NCI-H2171 treated with DMSO at 0.1 percent for 48 hours (cell line): Measurements from ENCODE around the gene RASGRF1.
"Not testable (repeated sequence)": the region's sequence is repeated elsewhere in the genome, so short reads cannot be mapped to it uniquely, and the experiment has no call there.

Experiments used
- DNase-seq: peaks from one replicate; lab custom pipeline; 2025; lab: John Stamatoyannopoulos, UW

Gene RASGRF1

GRCh38 chr15:79006071-79006470, 84.5 kb downstream of the RASGRF1 start:
- DNase-seq, result no peak

DNA sequence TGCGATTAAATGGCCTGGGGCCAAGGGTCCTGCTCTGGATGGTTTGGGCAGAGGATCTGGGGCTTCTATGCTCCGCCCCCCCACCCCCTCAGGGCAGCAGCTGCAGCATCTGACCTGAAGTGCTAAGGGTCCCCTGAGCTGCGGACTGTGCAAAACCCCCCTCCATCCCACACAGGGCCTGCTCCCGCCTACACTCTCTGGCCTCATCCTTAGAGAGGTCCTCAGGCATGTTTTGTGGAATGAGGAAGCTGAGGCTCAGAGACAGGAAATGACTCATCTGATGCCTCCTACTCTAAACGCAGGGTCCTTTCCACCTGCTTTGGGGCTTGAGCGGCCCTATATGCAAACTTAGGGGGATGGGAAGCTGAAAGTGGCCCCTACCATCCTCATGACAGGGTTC, 86.2 kb downstream of the RASGRF1 start:
- DNase-seq, result no peak

- no peak for DNase-seq
Measured at GRCh38 chr15:79003896-79004295, 86.7 kb downstream of the RASGRF1 start.

DNA sequence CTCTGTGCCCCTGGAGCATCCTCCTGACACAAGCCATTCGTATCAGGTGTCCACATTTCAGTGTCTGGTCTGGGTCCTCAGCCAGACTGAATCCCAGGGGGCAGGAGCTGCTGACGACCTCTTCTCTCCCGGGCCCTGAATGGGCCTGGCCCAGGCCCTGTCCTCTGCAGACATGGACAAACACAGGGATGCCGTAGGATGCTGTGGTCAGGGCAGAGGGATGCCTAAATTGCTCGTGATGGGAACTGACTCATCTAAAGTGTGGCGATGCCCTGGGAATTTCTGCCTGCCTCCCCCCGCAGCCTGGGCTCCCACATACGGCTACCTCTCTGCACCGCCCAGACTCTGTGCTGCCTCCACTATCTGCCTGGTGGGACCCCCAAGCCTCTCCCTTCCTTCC, 87.3 kb downstream of the RASGRF1 start:
- no peak for DNase-seq

- no peak for DNase-seq
Measured at GRCh38 chr15:79002581-79002980, 88.0 kb downstream of the RASGRF1 start.

DNA sequence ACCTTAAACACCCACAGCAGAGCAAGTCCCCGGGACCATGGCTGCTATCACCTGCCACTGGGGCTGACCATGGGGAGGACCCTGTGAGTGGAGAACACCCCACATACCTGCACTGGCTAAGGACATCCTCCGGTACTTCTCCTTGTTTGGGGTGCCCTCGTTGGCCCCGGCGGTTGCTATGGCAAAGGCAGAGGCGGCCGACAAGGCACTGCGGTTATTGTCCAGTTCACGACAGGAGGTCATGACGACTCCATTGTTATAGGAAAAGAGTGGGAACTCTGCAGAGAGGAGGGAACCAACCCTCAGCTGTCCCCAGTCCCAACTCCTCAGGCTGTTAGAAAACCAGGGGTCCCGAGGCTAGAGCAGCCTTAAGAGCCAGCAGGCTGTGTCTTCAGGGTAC, 90.9 kb downstream of the RASGRF1 start:
- no peak for DNase-seq

GRCh38 chr15:78998526-78998925, 92.1 kb downstream of the RASGRF1 start:
- no peak for DNase-seq

GRCh38 chr15:78997981-78998499, 92.5 kb downstream of the RASGRF1 start:
- DNase-seq, result no peak

DNA sequence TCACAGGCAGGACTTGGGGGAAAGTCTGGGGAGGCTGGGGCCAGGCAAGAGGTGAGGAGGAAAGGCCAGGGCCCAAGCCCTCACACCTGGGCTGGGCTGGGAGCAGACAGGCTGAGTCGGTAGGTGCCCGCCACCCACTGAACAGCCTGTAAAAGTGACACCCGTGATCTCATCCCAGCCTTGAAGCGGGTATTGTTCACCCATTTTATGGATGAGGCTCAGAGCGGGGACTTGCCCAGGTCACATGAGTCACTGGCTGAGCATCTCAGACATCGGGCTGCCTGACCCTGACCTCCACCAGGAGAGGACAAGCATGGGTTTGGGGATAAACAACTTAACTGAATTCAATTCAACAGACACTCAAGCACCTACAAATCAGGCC, 93.7 kb downstream of the RASGRF1 start:
- no peak for DNase-seq

DNA sequence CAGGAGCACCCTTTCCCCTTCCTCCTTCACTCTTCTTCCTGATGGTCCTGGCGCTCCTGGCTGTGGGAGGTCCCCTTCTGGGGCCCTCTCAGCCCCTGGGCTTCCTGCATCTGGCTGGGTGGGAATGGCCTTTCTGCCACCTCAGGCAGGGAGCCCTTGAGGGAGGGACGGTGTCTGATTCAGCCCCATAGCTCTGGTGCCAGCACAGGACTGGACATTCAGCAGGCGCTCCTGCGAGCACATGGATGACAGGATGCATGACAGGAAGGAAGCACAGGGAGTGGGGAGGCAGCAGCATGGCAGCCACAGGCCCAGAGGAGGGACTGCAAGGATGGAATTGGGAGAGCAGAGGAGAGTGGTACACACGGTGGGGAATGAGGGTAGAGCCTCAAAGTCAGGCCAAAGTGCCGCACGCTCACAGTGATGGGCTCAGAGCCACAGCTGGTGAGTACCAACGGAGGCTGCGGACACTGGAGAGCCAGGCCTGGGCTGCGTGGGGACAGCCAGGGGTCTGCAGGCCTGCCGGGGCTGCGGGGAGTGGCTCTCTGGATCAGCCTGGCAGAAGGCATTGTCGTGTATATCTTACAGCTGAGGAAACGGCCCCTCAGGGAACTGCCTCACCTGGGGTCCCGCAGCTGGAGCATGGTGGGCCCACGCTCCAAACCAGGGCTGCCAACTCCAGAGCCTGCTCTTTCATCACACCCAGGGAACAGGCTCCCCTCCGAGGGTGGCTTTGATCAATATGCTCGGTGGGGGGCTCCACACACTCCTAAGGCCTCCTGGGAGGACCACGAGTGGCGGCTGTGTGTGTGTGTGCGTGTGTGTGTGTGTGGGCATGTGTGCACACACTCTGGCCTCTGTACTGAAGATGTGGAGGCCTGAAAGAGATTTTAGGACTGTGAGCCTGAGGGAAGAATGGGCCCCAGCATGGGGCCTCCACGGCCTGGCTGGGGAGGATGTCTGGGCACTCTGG, 94.4 kb downstream of the RASGRF1 start:
- no peak for DNase-seq

GRCh38 chr15:78995161-78995560, 95.4 kb downstream of the RASGRF1 start:
- DNase-seq, result not testable (repeated sequence)

- DNase-seq, result no peak
Measured at GRCh38 chr15:78993931-78994530, 96.5 kb downstream of the RASGRF1 start.

- no peak for DNase-seq
Measured at GRCh38 chr15:78993257-78993930, 97.2 kb downstream of the RASGRF1 start.

- peak; percentile 16 for DNase-seq
Measured at GRCh38 chr15:78992416-78993256, 97.9 kb downstream of the RASGRF1 start.

DNA sequence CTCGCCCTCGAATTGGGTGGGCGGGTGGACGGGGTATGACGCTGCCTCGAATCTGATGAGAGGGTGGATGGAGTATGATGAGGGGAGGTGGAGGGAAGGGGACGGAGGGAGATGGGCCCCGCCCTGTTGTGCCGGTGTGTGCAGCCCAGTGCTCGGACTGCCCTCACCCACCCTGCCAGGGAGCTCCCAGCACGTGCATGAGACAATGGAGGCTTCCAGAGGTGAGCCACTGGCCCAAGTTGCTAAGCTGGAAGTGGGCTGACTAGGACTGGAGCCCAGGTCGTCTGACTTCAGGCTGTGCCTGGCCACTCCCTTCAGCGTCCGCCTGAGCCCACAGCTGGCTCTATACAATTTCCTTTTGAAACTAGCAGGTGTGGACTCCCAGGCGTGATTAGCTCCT, 98.7 kb downstream of the RASGRF1 start:
- no peak for DNase-seq

- no peak for DNase-seq
Measured at GRCh38 chr15:78991476-78991875, 99.1 kb downstream of the RASGRF1 start.

GRCh38 chr15:78990278-78990677, 100.3 kb downstream of the RASGRF1 start:
- no peak for DNase-seq

DNA sequence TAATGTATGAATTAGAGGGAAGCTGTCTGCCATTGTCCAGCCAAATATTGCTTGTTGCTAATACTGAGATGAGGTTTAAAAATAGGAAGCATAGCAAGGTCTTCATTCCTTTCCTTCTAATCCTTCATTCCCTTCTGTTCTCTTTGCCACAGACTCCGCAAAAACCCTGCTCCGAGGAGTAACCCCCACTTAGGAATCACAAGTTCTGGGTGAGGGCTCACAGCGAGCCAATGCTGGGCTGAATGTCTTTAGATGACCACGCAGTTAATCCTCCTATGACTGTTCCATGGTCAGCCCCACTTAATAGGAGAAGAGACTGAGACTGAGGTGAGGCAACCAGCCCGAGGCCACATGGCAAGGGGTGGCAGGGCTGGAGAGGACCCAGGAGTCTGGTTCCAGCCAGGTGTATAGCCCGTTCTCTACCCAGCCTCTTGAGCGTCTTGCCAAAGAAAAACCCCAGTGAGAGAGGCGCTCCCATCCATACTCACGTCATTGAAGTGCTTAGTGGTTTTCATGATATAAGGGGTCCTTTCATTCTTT, 100.8 kb downstream of the RASGRF1 start:
- no peak for DNase-seq

- no peak for DNase-seq
Measured at GRCh38 chr15:78988361-78988911, 102.1 kb downstream of the RASGRF1 start.

- no peak for DNase-seq
Measured at GRCh38 chr15:78987556-78988360, 102.8 kb downstream of the RASGRF1 start.
